NT2/D1 (cell line): ENCODE results near the gene KCNJ12.
"Not testable (repeated sequence)": the region's sequence is repeated elsewhere in the genome, so short reads cannot be mapped to it uniquely, and the experiment has no call there.

Experiments
- YY1 ChIP-seq: IDR thresholded peaks from 2 replicates; pipeline ENCODE4 v1.6.1; 2011; ENCODE audit not compliant: insufficient read length, insufficient read depth
- ZNF274 ChIP-seq: IDR thresholded peaks from 2 replicates; pipeline ENCODE4 v1.6.1; 2011; ENCODE audit warnings: mild to moderate bottlenecking, low read depth, low read length

- not testable (repeated sequence) for TF ChIP-seq YY1, ZNF274
Observed at GRCh38 chr17:21409388-21409787, 33.2 kb downstream of the KCNJ12 start.
